Measurements from ENCODE around the gene KLHDC7A.

Gene KLHDC7A

GRCh38 chr1:18473195-18473815, 7.4 kb upstream of the KLHDC7A start:
- DNase-seq (ENCODE audit: low read depth in 2 of 2), result no peak

GRCh38 chr1:18474559-18475175, 6.1 kb upstream of the KLHDC7A start:
- no peak for DNase-seq (ENCODE audit: low read depth in 2 of 2)

GRCh38 chr1:18475234-18475905, 5.4 kb upstream of the KLHDC7A start:
- DNase-seq (ENCODE audit: low read depth in 2 of 2), result no peak

GRCh38 chr1:18479454-18479853, 1.3 kb upstream of the KLHDC7A start:
- no peak for DNase-seq (ENCODE audit: low read depth in 2 of 2)

- no peak for DNase-seq (ENCODE audit: low read depth in 2 of 2)
Observed at GRCh38 chr1:18481190-18481920, 625 bp downstream of the KLHDC7A start.

- no peak for DNase-seq (ENCODE audit: low read depth in 2 of 2)
Observed at GRCh38 chr1:18481921-18482701, 1.4 kb downstream of the KLHDC7A start.

- DNase-seq (ENCODE audit: low read depth in 2 of 2), result no peak
Observed at GRCh38 chr1:18482721-18483425, 2.1 kb downstream of the KLHDC7A start.

- DNase-seq (ENCODE audit: low read depth in 2 of 2), result no peak
Observed at GRCh38 chr1:18484276-18484675, 3.5 kb downstream of the KLHDC7A start.

- DNase-seq (ENCODE audit: low read depth in 2 of 2), result no peak
Observed at GRCh38 chr1:18484721-18485120, 4.0 kb downstream of the KLHDC7A start.

GRCh38 chr1:18485227-18485626, 4.5 kb downstream of the KLHDC7A start:
- DNase-seq (ENCODE audit: low read depth in 2 of 2), result no peak

GRCh38 chr1:18486195-18486594, 5.5 kb downstream of the KLHDC7A start:
- DNase-seq (ENCODE audit: low read depth in 2 of 2), result no peak

- DNase-seq (ENCODE audit: low read depth in 2 of 2), result no peak
Observed at GRCh38 chr1:18489417-18490143, 8.8 kb downstream of the KLHDC7A start.

GRCh38 chr1:18491168-18491567, 10.4 kb downstream of the KLHDC7A start:
- DNase-seq (ENCODE audit: low read depth in 2 of 2), result no peak

- no peak for DNase-seq (ENCODE audit: low read depth in 2 of 2)
Observed at GRCh38 chr1:18494304-18494703, 13.6 kb downstream of the KLHDC7A start.

- no peak for DNase-seq (ENCODE audit: low read depth in 2 of 2)
Observed at GRCh38 chr1:18495635-18496034, 14.9 kb downstream of the KLHDC7A start.

- DNase-seq (ENCODE audit: low read depth in 2 of 2), result no peak
Observed at GRCh38 chr1:18496056-18496455, 15.3 kb downstream of the KLHDC7A start.

GRCh38 chr1:18496497-18497235, 15.9 kb downstream of the KLHDC7A start:
- no peak for DNase-seq (ENCODE audit: low read depth in 2 of 2)

- no peak for DNase-seq (ENCODE audit: low read depth in 2 of 2)
Observed at GRCh38 chr1:18501833-18502232, 21.1 kb downstream of the KLHDC7A start.

GRCh38 chr1:18504609-18505008, 23.9 kb downstream of the KLHDC7A start:
- DNase-seq (ENCODE audit: low read depth in 2 of 2), result no peak

GRCh38 chr1:18505666-18506065, 24.9 kb downstream of the KLHDC7A start:
- DNase-seq (ENCODE audit: low read depth in 2 of 2), result no peak
